ENCODE results near the gene LGR4. TPM values are rescaled to one million over a fixed set of nuclear protein-coding genes. Genes with fewer than 3 reads are reported as not detected.

Gene LGR4
- total and polyA plus RNA-seq, 2 of the 13 experiments (the other 11 are each of a cell fraction or from before 2014, with no cell fraction given): 42.1 to 68.7 TPM

GRCh38 chr11:27362749-27363575, 109.6 kb downstream of the LGR4 start, which contains the start of gene CCDC34 (continued):
- TF ChIP-seq POGK (CRISPR knock-in tag; conservative IDR thresholded peaks at IDR 0.05) (peak; percentile 78), ZNF3 (CRISPR knock-in tag; IDR thresholded peaks at IDR 0.05) (peak; percentile 52; the same call in 1 of the 2 replicates), RNF219 (CRISPR knock-in tag; IDR thresholded peaks at IDR 0.05) (no peak), NCOR1 (IDR thresholded peaks at IDR 0.05; ENCODE audit: borderline replicate concordance, low read length) (no peak; the same call in 1 of the 2 replicates), PATZ1 (CRISPR knock-in tag; IDR thresholded peaks at IDR 0.05) (peak; percentile 92), FUBP1 (CRISPR knock-in tag; IDR thresholded peaks at IDR 0.05; ENCODE audit: borderline replicate concordance) (no peak), RFX1 (IDR thresholded peaks at IDR 0.05) (peak; percentile 96), ZNF841 (CRISPR knock-in tag; IDR thresholded peaks at IDR 0.05; ENCODE audit: borderline replicate concordance) (peak; percentile 86; the same call in 1 of the 2 replicates), TAF1 (CRISPR knock-in tag; IDR thresholded peaks at IDR 0.05) (peak; percentile 70), SKI (IDR thresholded peaks at IDR 0.05; ENCODE audit: partially characterized antibody) (peak; percentile 48), HOMEZ (CRISPR knock-in tag; IDR thresholded peaks at IDR 0.05; ENCODE audit: low read depth) (peak; percentile 74; the same call in 1 of the 2 replicates), ZNF12 (CRISPR knock-in tag; IDR thresholded peaks at IDR 0.05) (peak; percentile 77), TFDP2 (CRISPR knock-in tag; IDR thresholded peaks at IDR 0.05) (peak; percentile 99), ZNF879 (CRISPR knock-in tag; IDR thresholded peaks at IDR 0.05) (no peak), CTCF (CRISPR knock-in tag; IDR thresholded peaks at IDR 0.05) (peak; percentile 42)

All from HepG2 (cell line).